Activated CD8-positive, alpha-beta memory T cell treated with anti-CD3 and anti-CD28 coated beads for 24 hours (primary cell): Measurements from ENCODE around the gene MTM1.
A peak's percentile ranks its signal among the peaks of the same experiment; 100 is the strongest.

Source experiments
- DNase-seq: peaks from one replicate; pipeline ENCODE4 v3.0.0-alpha.2; 2020

Gene MTM1

GRCh38 chrX:150568320-150569154, at the start of gene MTM1:
TSS of gene MTM1 (plus strand) at chrX:150568621. CDS start at chrX:150592615, 23,994 bp downstream.
- DNase-seq: peak; percentile 91

- DNase-seq: no peak
Observed at GRCh38 chrX:150522494-150522893, 45.9 kb upstream of the MTM1 start.

- DNase-seq: no peak
Observed at GRCh38 chrX:150525061-150525919, 43.1 kb upstream of the MTM1 start.

- no peak for DNase-seq
Observed at GRCh38 chrX:150526692-150527091, 41.7 kb upstream of the MTM1 start.

- no peak for DNase-seq
Observed at GRCh38 chrX:150527108-150527507, 41.3 kb upstream of the MTM1 start.

GRCh38 chrX:150529587-150529986, 38.8 kb upstream of the MTM1 start:
- no peak for DNase-seq

- DNase-seq: no peak
Observed at GRCh38 chrX:150530821-150531220, 37.6 kb upstream of the MTM1 start.

- no peak for DNase-seq
Observed at GRCh38 chrX:150531467-150531866, 37.0 kb upstream of the MTM1 start.

- DNase-seq: no peak
Observed at GRCh38 chrX:150533863-150534262, 34.6 kb upstream of the MTM1 start.

- no peak for DNase-seq
Observed at GRCh38 chrX:150536455-150537116, 31.8 kb upstream of the MTM1 start.

- no peak for DNase-seq
Observed at GRCh38 chrX:150537851-150538250, 30.6 kb upstream of the MTM1 start.

- DNase-seq: no peak
Observed at GRCh38 chrX:150540965-150541364, 27.5 kb upstream of the MTM1 start.

GRCh38 chrX:150542846-150543229, 25.6 kb upstream of the MTM1 start:
- DNase-seq: no peak

GRCh38 chrX:150543230-150544155, 24.9 kb upstream of the MTM1 start:
- DNase-seq: no peak

GRCh38 chrX:150544222-150544787, 24.1 kb upstream of the MTM1 start:
- no peak for DNase-seq

- no peak for DNase-seq
Observed at GRCh38 chrX:150544835-150545770, 23.3 kb upstream of the MTM1 start.

- DNase-seq: no peak
Observed at GRCh38 chrX:150546711-150547153, 21.7 kb upstream of the MTM1 start.

GRCh38 chrX:150547375-150548115, 20.9 kb upstream of the MTM1 start:
- peak; percentile 66 for DNase-seq

GRCh38 chrX:150548251-150548650, 20.2 kb upstream of the MTM1 start:
- DNase-seq: no peak

GRCh38 chrX:150548684-150549083, 19.7 kb upstream of the MTM1 start:
- DNase-seq: no peak
